ENCODE results near the gene PCDHGB6. TPM values are rescaled to one million over a fixed set of nuclear protein-coding genes. Genes with fewer than 3 reads are reported as not detected.

Gene PCDHGB6
- total RNA-seq, 2 experiments from 2014 or later: 0.06 TPM; not detected in 1

DNA sequence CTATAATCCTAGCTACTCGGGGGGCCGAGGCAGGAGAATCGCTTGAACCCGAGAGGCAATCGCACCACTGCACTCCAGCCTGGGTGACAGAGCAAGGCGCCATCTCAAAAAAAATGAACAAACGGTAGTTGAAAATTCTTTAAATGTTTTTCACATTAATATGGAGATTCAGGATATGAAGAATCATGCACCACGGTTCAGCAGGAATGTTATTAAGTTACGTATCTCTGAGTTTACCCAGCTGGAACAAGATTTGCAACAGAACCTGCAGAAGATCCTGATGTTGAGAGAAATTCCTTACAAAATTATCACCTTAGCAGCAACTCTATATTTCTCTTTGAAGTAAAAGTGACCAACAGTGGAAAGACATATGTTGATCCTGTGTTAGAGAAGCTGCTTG is 32.5 kb downstream of the PCDHGB6 start:
- H3K9me3 Mint-ChIP-seq: no peaks in the 10 kb centered on the region
- TF ChIP-seq, protein P1, sequence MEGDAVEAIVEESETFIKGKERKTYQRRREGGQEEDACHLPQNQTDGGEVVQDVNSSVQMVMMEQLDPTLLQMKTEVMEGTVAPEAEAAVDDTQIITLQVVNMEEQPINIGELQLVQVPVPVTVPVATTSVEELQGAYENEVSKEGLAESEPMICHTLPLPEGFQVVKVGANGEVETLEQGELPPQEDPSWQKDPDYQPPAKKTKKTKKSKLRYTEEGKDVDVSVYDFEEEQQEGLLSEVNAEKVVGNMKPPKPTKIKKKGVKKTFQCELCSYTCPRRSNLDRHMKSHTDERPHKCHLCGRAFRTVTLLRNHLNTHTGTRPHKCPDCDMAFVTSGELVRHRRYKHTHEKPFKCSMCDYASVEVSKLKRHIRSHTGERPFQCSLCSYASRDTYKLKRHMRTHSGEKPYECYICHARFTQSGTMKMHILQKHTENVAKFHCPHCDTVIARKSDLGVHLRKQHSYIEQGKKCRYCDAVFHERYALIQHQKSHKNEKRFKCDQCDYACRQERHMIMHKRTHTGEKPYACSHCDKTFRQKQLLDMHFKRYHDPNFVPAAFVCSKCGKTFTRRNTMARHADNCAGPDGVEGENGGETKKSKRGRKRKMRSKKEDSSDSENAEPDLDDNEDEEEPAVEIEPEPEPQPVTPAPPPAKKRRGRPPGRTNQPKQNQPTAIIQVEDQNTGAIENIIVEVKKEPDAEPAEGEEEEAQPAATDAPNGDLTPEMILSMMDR (IDR thresholded peaks at IDR 0.05): no peak
- no peak overlapping the region for H3K27ac ChIP-seq (ENCODE audit: low read depth in 1 of 2, low read length in 2 of 2)
- DNase-seq (no peak), ATAC-seq (ENCODE audit: poor library complexity) (no peak)
- H3K27ac Mint-ChIP-seq: no peak overlapping the region
- ChIA-PET CTCF (no interaction called here), POLR2A (no interaction called here)
- H3K4me1 Mint-ChIP-seq (ENCODE audit: low read depth): no peaks in the 10 kb centered on the region
- peaks cover 66% of the 10 kb centered on the region for H3K27me3 Mint-ChIP-seq
- peaks cover 0 to 9% of the 10 kb centered on the region in 2 experiments for H3K9me3 ChIP-seq (ENCODE audit: control insufficient read depth in 1 of 2, insufficient read depth in 1 of 2, low read length in 2 of 2)
- intact Hi-C loops (cut with DNase I, micrococcal nuclease): no loop called here
- H3K27me3 ChIP-seq (ENCODE audit: control insufficient read depth in 1 of 2, insufficient read depth in 2 of 2, low read length in 2 of 2): peaks cover 0 to 5% of the 10 kb centered on the region in 2 experiments
- H3K36me3 ChIP-seq (ENCODE audit: insufficient read depth, low read length): no peaks in the 10 kb centered on the region
- H3K4me3 ChIP-seq (ENCODE audit: low read length): no peak overlapping the region
- no peak overlapping the region for H3K4me3 Mint-ChIP-seq
- no peaks in the 10 kb centered on the region for H3K36me3 Mint-ChIP-seq (ENCODE audit: low read depth)
- H3K4me1 ChIP-seq (ENCODE audit: insufficient read depth, low read length): no peaks in the 10 kb centered on the region

DNA sequence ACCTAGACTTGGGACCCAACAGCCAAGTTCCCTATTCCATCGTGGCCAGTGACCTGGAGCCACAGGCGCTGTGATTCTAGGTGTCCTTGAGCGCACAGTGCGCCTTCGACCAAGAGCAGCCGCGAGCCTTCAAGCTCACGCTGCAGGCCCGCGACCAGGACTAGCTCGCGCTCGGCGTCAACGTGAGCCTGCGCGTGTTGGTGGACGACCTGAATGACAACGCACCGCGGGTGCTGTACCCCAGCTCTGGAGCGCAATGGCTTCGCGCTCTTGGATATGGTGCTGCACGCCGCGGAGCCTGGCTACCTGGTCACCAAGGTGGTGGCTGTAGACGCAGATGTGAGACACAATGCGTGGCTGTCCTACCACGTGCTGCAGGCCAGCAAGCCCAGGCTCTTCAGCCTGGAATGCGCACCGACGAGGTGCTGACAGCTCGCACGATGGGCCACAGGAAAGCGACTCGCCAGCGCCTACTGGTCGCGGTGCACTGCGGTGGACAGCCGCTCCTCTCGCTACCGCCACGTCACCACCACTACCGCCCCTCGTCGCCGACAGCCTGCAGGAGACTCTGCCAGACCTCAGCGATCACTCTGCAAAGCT is 33.9 kb downstream of the PCDHGB6 start:
- Mint-ChIP-seq H3K27me3 (peaks cover 66% of the 10 kb centered on the region), H3K4me3 (no peak overlapping the region), H3K9me3 (no peaks in the 10 kb centered on the region), H3K36me3 (ENCODE audit: low read depth) (no peaks in the 10 kb centered on the region), H3K4me1 (ENCODE audit: low read depth) (no peaks in the 10 kb centered on the region), H3K27ac (no peak overlapping the region)
- DNase-seq (no peak), ATAC-seq (ENCODE audit: poor library complexity) (no peak)
- peaks cover 0 to 9% of the 10 kb centered on the region in 2 experiments for H3K27me3 ChIP-seq (ENCODE audit: control insufficient read depth in 1 of 2, insufficient read depth in 2 of 2, low read length in 2 of 2)
- TF ChIP-seq, protein P1 (IDR thresholded peaks at IDR 0.05): no peak
- ChIA-PET CTCF (no interaction called here), POLR2A (no interaction called here)
- H3K4me1 ChIP-seq (ENCODE audit: insufficient read depth, low read length): no peaks in the 10 kb centered on the region
- H3K4me3 ChIP-seq (ENCODE audit: low read length): no peak overlapping the region
- no peak overlapping the region for H3K27ac ChIP-seq (ENCODE audit: low read depth in 1 of 2, low read length in 2 of 2)
- intact Hi-C loops (cut with DNase I, micrococcal nuclease): no loop called here
- H3K36me3 ChIP-seq (ENCODE audit: insufficient read depth, low read length): no peaks in the 10 kb centered on the region
- H3K9me3 ChIP-seq (ENCODE audit: control insufficient read depth in 1 of 2, insufficient read depth in 1 of 2, low read length in 2 of 2): peaks cover 0 to 9% of the 10 kb centered on the region in 2 experiments

Other genes starting within 250 kb of the PCDHGB6 start
- gene PCDHB7, start 235.4 kb upstream of the PCDHGB6 start, total RNA-seq: not detected
- not detected for gene PCDHB8, start 230.2 kb upstream of the PCDHGB6 start, total RNA-seq
- gene PCDHB16, start 225.6 kb upstream of the PCDHGB6 start, total RNA-seq: not detected
- not detected for gene PCDHB9, start 220.9 kb upstream of the PCDHGB6 start, total RNA-seq
- gene PCDHB10, start 215.7 kb upstream of the PCDHGB6 start, total RNA-seq: not detected
- gene PCDHB11, start 208.4 kb upstream of the PCDHGB6 start, total RNA-seq: not detected
- gene PCDHB12, start 199.3 kb upstream of the PCDHGB6 start, total RNA-seq: not detected
- not detected for gene PCDHB13, start 194.1 kb upstream of the PCDHGB6 start, total RNA-seq
- not detected for gene PCDHB14, start 184.7 kb upstream of the PCDHGB6 start, total RNA-seq
- not detected for gene PCDHB15, start 162.6 kb upstream of the PCDHGB6 start, total RNA-seq
- gene SLC25A2, start 104.0 kb upstream of the PCDHGB6 start, total RNA-seq: under 1 TPM in 1 of 2 experiments, not detected in 1; 0.22 TPM
- 10 to 100 TPM; 80.5 TPM for gene TAF7, start 87.2 kb upstream of the PCDHGB6 start, total RNA-seq
- not detected for gene PCDHGA1, start 77.5 kb upstream of the PCDHGB6 start, total RNA-seq
- not detected for gene PCDHGA2, start 69.3 kb upstream of the PCDHGB6 start, total RNA-seq
- gene PCDHGA3, start 64.2 kb upstream of the PCDHGB6 start, total RNA-seq: not detected
- gene PCDHGB1, start 57.9 kb upstream of the PCDHGB6 start, total RNA-seq: under 1 TPM in 1 of 2 experiments, not detected in 1; 0.05 TPM
- under 1 TPM; 0.08 TPM for gene PCDHGA4, start 53.0 kb upstream of the PCDHGB6 start, total RNA-seq
- under 1 TPM; 0.19 to 0.20 TPM for gene PCDHGB2, start 48.0 kb upstream of the PCDHGB6 start, total RNA-seq
- gene PCDHGA5, start 43.9 kb upstream of the PCDHGB6 start, total RNA-seq: under 1 TPM in 1 of 2 experiments, not detected in 1; 0.08 TPM
- under 1 TPM; 0.11 to 0.28 TPM for gene PCDHGB3, start 37.8 kb upstream of the PCDHGB6 start, total RNA-seq
- gene PCDHGA6, start 34.1 kb upstream of the PCDHGB6 start, total RNA-seq: under 1 TPM in 1 of 2 experiments, not detected in 1; 0.11 TPM
- not detected for gene PCDHGA7, start 25.3 kb upstream of the PCDHGB6 start, total RNA-seq
- not detected for gene PCDHGB4, start 20.3 kb upstream of the PCDHGB6 start, total RNA-seq
- not detected for gene PCDHGA8, start 15.4 kb upstream of the PCDHGB6 start, total RNA-seq
- under 1 TPM; 0.14 to 0.20 TPM for gene PCDHGB5, start 10.1 kb upstream of the PCDHGB6 start, total RNA-seq
- gene PCDHGA9, start 5.2 kb upstream of the PCDHGB6 start, total RNA-seq: not detected
- gene PCDHGA10, start 5.0 kb downstream of the PCDHGB6 start, total RNA-seq: under 1 TPM in 1 of 2 experiments, not detected in 1; 0.08 TPM
- not detected for gene PCDHGB7, start 9.7 kb downstream of the PCDHGB6 start, total RNA-seq
- not detected for gene PCDHGA11, start 13.0 kb downstream of the PCDHGB6 start, total RNA-seq
- not detected for gene PCDHGA12, start 22.5 kb downstream of the PCDHGB6 start, total RNA-seq
- not detected for gene PCDHGC3, start 67.9 kb downstream of the PCDHGB6 start, total RNA-seq
- gene PCDHGC4, start 77.0 kb downstream of the PCDHGB6 start, total RNA-seq: not detected
- gene PCDHGC5, start 81.1 kb downstream of the PCDHGB6 start, total RNA-seq: not detected
- gene DIAPH1, start 211.0 kb downstream of the PCDHGB6 start, total RNA-seq: 100 to 1,000 TPM; 159 to 161 TPM
- gene HDAC3, start 228.8 kb downstream of the PCDHGB6 start, total RNA-seq: 10 to 100 TPM; 51.1 to 52.7 TPM
- gene RELL2, start 229.0 kb downstream of the PCDHGB6 start, total RNA-seq: 10 to 100 TPM; 10.9 to 11.4 TPM
- gene FCHSD1, start 243.4 kb downstream of the PCDHGB6 start, total RNA-seq: 10 to 100 TPM; 79.8 to 86.8 TPM